NCI-H526 treated with DMSO at 0.1 percent for 48 hours (cell line): Measurements from ENCODE around the gene CLMN.

Experiments
- DNase-seq: peaks from one replicate; lab custom pipeline; 2025; lab: John Stamatoyannopoulos, UW

CLMN gene

DNA sequence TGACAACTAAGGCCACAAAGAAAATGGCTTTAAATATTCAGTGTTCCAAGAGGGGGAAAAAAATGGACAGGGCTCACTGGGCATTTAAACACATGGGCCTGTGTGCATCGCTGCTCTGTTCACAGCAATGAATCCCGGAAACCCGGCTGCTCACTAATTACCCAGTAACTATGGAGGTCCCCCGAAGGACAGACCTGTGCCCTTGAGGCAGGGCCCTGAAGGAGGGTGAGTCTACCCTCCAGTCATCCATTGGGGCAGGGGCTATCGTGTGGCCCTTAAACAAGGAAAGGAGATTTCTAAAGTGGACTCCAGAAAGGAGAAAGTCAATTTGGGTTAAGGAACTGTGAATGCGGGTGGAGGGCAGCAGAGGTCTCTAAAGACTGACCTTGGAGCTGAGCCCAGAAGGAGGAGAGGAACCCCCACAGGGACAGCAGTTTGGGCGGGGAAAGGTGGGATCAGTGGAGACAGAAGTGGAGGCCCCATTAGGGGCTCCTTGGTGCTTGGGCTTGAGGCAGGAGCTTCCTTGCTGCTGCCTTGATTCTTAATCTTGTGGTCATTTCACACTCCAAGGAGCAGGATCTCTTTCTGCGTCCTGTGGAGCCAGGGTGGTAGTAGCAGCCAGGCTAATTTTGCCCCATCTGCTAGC is 1.4 kb upstream of the CLMN start:
- no peak for DNase-seq

DNA sequence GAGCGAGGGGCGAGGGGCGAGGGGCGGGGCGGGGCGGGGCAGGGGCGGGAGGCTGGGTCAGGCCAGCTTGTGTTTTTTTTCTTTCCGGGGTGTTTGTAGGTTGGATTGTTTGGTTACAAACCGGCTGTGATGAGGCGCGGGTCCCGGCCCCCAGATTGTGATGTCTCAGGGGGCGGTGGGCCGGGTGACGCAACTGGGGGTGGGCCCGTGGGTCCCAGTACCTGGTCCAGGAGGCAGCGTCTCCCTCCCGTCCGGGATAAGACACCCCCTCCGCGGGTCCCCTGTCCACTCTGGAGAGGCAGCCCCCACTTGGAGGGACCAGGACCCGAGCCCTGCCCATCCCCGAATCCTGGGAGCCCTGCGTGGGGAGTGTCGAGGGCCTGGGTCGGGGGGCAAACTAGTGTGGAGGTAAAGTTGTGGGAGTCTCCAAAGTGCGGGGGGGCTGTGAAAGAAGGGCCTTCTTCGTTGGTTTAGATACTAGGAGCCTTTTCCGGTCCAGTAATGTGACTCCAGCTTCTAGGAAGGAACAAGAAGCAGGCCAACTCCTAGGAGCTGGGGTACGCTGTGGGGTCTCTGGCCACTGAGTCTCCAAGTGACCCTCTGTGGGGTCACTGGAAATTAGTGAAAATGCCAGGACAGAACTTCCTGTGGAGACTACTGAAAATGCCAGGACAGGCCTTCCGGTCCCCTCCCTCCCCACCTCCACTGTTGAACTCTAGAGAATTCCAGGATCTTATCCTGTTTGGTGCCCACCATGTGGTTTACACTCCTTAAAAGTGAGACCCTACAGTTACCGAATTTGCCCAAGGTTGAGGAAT is 579 bp upstream of the CLMN start:
- peak; percentile 45 for DNase-seq

DNA sequence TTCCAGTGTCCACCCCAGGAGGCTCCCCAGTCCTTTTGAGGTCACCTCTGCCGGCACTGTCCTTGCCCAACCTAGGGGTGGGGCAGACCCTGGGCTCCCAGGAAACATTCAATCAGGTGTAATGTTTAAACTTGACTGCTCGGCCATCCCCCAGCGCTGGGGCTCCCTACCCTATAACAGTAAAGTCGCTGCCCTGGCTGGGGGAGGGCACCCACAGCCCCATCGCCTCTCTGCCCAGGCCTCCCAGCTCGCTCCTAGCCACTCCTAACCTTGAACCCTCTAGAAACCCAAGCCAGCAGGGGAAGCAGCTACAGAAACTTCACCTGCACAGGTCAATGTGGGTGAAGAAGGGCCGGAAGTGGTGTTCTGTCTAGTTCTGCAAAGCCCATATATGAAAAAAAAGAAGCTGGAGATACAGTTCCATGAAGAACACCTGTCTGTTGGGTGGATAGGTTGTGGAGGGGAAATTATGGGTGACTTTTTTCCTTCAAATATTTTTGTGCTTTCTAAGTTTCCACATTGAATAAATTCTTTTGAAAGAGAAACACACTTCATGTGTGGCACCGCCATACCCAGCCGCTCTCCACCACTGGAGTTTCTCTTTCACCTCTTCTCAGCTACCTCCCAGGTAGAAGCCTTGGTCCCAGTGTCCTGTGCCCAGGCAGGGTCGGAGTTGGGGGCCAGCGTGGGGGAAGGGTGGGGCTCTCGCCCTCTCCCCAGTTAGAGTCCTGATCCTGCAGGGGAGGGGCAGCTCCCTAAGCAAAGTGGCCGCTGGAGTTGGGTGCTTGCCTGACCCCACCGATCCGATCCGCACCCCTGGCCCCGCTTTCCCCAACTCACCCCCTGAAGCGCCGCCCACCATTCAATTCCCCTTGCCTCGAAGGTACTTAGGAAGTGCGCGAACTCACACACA is 1.1 kb downstream of the CLMN start:
- no peak for DNase-seq

DNA sequence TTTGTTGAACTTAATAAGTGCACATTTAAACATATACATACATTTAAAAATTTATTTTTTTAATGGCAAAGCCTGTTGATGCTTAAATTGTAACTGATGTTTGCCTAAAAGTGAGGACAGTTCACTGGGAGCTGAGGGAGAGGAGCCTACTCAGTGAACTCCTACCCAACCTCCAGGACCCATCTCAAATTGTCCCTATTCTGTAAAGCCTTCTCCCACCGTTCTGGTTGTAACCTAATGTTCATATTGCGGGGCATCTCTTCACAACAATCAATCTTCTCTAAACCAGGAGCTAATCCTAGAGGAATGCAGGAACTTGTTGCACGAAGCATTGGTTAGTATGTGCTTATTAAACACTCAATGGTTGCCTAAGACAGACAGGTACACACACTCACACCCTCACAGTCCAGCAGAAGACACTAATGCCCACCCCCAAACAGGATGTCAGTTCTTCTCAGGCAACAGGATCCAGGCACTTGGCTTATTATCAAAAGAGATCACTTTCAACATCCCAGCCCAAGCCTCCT is 1.8 kb downstream of the CLMN start:
- DNase-seq: no peak

DNA sequence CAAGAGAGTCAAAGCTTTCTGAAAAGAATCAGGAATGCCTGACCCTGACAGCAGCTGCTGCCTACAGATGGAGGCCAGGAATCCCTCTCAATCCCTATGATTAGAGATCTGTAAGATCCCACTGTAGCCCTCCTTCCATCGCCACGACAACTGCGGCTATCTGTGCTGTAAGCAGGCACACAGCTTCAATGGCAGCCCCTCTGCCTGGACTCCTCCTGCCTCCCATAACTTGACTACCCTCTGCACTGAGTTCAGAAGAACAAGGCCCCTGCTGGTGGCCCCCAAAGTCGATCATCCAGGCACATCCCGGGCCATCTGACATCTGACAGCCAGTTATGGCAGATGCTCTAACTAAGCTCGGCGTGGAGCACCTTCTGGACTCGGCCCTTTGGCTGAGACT is 2.9 kb downstream of the CLMN start:
- no peak for DNase-seq

DNA sequence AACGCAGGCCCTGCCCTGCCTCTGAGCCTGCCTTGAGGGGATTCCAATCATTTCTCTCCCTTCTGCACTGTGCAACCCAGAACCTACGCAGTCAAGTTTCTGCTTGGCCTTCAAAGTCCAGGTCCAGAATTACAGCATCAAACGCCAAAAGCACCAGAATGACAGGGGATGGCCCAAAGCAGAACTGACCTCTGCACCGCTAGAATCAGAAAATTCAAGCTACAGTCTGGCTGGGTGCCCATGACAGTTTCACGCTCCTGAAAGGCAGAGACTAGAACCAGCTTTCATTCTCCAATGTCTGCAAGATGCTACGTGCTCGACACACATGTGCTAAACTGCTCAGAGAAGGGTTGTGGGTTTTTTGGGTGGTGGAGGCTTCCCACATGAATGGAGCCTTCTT is 4.1 kb downstream of the CLMN start:
- DNase-seq: no peak

DNA sequence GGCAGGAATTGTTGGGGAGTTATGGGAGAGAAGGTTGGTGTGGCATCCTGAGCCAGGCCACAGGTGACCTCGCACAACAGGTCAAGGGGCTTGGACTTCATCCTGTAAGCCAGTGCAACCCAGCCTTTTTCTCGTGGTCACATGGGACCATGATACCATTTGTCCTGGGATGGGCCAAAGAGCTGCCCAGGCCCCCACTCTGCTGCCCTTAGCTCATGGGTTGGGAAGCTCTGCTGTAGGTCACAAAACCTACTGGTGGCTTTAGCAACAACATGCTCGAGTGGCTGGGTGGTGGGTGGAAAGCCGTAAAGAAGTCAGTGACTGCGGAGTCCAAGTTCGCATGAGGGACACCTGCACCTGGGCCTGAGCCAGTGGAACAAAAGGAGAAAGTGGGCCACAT is 4.6 kb downstream of the CLMN start:
- DNase-seq: no peak

DNA sequence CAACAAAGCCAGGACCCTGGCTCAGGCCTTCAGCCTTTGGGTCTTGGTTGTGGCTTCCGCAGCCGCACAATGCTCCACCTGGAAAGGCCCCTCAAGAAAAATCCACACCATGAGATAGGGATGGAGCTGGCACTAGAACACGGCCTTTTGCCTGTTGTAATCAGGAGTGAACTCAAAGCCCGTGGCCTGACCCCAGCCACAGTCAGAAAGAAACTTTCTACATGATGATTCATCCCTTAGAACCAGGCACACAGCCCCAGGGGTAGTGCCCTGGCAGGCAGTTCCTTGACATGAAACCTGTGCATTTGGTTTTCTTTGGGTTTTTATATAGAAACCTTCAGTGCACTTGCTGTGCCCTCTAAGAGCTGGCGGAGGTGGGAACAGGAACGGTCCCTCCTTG is 5.1 kb downstream of the CLMN start:
- DNase-seq: no peak

DNA sequence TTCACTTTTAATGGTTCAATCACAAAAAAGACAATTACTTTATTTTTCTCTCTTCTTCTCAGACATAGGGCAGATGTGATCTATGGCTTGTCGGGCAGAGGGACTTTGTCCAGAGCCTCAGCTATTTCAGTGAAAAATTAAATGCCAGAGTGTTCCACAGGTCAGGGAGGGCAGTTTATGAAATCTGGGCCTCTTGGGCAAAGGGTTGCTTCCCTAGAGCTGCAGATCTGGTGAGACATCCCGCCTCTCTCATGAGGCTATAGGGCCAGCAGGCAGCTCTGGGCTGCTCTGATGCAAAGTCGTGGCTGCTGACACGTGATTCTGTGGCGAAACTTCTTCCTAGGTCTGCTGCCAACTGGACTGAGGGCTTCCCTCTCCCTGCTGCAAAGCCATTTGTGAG is 6.0 kb downstream of the CLMN start:
- DNase-seq: no peak

DNA sequence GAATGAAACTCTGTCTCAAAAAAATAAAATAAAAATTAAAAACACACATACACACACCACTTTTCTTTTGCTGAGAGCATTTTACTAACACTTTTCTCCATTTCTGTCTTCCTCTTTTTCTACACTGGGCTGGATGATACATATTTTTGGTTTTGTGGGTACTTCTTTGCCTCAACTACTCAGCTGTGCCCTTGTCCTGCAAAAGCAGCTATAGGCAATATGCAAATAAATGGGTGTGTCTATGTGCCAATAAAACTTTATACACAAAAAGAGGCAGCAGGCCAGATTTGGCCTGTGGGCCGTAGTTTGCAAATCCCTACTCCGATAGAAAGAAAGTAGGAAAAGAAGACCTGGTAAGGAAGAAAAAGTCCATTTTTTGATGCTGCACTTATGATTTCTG is 6.5 kb downstream of the CLMN start:
- no peak for DNase-seq

DNA sequence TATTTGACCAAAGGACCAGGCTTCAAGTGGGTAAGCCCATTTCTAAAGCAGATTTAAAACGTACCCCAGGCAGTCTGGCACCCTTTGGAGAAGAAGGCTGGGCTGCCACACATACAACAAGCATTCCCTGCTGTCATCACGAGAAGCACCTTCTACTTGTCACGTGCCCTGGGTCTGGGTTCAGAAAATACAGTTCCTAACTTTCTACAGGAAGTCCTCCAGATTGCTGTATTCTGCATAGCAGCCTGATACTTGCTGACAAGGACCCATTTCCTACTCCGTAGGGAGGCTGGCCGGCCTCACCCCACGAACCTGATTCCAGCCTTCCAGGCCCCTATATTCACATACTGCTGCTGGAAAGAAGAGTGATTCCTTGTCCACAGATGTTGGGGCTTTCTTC is 7.4 kb downstream of the CLMN start:
- DNase-seq: no peak

DNA sequence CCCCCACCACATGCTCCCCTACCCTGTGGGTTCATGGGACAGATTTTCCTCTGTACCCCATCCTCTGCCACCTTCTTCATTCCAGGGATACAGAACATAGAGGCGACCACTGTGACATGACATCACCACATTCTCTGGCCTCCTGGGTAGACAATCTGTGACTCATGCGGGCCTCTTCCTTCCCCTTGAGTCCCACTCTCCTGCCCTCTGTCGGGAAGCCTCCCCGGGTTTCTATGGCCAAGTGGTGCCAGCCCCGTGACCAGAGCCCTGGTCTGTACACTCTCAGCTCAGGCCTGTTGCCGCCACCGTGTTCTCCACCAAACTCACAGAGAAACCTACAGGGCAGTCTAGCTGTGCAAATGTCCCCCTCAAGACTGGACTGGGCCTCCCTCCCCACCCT is 8.0 kb downstream of the CLMN start:
- DNase-seq: no peak

DNA sequence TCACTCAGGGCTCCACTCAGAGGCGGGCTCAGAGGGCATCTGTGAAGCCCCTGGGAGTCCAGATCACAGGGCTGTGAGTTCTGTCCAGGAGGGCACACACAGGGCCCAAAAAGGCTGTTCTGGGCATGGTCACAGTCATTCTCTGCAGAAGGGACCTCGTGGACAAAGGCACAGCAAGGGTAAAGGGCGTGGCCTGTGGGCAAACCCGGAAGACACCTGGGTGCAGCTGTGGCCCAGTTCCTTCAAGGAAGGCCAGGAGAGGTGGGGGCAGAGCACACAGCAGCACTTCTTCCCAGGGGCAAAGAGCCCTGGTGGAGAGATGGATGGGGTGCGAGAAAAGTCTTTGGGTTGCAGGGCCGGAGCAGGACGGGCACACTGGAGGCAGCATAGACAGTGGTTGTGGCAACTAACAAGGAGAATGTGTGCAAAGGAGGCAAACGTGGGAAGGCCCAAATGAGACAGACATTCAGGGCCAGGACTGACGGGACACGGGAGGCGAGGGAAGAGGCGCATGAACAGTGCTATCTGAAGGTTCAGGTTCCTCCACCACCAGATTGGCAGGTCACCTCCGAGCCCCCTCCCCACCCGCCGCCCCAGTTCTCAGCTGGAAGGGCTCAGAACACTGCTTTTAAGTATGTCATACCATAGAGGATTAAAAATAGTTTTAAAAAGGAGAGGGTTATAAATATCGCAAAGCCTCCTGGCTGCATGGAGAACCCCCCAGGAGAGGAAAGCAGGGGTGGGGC is 8.9 kb downstream of the CLMN start:
- DNase-seq: no peak

DNA sequence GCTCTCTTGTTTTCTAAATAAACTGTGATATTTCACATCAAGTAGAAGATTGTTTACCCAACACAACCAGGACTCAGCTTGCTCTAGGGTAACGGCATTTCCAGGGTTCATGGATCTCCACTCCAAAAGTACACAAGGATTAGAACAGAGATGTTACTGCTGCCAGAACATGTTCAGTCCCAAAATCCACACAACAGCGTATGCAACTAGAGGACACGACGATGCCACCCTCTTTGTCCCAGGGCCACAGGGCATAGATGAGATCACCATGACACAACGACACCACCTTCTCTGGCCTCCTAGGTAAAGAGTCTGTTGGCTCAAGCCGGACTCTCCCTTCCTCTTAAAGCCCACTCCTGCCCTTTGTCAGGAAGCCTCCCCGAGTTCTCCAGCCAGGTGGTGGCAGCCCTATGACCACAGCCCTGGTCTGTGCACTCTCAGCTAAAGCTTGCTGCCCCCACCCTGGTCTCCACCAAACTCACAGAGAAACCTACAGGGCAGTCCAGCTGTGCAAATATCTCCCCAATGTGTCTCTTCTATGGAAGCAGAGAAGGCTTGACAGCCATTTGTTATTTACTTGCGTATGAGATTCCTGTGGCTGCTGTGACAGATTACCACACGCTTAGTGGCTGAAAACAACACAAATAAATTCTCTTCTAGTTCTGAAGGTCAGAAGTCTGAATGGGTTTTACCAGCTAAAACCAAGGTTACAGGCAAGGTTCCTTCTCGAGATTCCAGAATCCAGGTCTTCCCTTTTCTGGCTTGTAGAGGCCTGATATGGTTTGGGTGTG is 10.3 kb downstream of the CLMN start:
- DNase-seq: no peak

DNA sequence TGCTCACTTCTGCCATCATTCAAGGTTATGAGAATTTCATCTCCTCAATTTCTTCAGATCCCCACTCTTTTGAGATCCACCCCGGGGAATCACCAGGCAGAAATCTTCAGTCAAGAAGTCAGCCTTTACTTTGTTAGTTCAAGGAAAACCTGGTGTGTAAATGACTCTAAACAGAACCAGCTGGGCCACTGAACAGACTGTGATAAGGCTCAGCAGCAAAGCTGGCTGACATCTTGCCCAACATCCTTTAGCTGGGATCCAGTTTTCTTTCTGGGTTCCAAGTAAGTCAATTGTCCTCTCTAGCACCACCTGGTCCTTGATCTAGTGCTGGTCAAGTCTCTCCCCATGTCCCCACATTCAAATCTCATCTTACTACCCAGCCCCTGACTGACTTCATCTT is 11.6 kb downstream of the CLMN start:
- DNase-seq: no peak

DNA sequence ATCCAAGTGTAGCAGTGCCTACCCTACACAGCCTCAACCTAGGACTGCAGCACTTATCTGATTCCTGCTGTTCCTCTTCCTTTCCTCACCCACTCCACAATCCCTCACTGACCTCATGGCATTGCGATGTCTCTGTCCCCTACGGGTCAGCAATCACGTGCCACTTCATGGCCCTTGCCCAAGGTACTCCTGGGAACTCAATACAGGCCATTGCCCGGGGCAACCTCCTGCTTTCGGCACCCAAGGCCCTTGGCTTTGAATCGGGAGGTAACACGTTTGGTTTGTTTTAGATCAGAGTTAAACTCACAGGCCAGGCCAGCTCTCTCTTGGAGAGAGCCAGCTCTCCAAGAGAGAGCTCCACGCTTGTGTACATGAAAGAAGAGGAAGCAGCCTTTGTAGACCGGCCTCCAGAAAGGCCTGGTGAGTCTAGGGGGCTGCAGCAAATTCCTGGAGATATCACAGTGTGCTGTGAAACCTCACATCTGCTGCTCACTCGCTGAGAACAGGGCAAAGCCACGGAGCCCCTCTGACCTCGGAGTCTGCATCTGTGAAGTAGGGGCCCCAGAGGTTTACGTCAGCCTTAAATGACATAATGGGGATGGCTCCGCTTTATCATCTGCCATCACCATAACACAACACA is 12.2 kb downstream of the CLMN start:
- no peak for DNase-seq

DNA sequence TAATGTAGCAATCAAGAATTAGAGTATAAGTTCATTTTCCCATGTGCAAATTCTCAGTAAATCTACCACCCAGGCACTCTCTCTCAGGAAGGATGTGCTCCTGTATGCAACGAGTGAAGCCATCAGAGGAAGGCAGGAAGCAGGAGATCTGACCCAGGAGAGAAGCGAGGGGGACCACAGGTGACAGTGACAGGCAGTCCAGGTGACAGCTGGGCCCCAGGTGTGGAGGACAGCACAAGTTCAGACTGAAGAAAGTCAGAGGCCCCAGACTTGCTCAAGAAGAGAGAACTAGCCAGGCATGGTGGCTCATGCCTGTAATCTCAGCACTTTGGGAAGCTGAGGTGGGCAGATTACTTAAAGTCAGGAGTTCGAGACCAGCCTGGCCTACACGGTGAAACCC is 13.8 kb downstream of the CLMN start:
- no peak for DNase-seq

DNA sequence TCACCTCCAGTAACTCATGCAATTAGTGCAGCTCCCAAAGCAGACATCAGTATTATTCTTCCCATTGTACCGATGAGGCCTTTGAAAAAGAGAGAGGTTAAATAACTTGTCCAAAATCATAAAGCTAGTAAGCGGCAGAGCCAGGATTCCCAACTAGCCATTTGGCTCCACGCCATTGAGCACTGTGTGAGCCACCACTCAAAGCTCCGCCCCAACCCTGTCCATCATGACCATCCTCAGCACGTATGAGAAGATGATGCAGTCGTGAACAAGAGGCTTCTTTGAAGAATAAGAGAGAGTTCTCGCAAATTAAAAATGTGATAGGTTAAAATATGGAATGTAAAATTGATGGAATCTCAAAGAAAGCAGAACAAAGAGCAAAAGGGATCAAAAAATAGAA is 14.6 kb downstream of the CLMN start:
- DNase-seq: no peak

DNA sequence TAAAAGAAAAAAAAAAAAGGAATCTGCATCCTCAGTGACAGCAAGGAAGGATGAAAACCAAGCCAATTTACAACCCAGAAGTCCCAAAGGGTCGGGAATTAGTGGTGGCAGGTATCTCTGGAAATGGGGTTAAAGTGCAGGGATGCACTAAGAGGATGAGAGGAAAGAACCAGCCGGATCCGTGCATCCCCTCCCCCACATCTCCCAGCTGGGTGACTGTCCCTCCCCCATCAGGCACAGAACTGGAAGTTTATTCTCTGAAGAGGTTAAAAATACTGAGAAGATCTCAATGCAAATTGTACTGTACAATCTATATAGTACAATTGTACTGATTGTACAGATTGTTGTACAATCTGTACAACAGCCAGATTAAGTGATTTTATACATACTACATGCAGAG is 15.4 kb downstream of the CLMN start:
- DNase-seq: no peak

DNA sequence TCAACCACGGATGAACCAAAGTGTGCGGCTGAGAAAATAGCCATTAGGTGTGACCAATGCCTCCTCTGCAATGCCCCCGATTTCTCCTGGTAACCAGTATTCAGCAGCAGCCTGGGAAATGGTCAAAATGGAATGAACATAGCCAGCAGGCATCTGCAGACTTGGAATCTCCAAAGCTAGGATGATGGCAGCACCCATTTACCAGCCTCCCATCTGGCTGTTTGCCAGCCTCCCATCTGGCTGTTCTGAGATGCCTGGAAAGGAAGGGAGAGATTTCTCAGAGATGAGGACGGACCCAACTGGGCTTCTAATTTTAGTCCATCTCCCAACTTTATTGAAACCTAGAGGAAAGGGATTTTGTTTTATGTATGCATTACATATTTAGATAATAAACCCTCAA is 16.2 kb downstream of the CLMN start:
- no peak for DNase-seq
